Measurements from ENCODE around the gene CKAP2.
"Not testable (repeated sequence)": the region's sequence is repeated elsewhere in the genome, so short reads cannot be mapped to it uniquely, and the experiment has no call there.

CKAP2 gene

GRCh38 chr13:52446265-52446664, 9.0 kb upstream of the CKAP2 start:
- H3K4me1 Mint-ChIP-seq (ENCODE audit: low read depth) = peaks cover 18% of the 10 kb centered on the region
- H3K27ac Mint-ChIP-seq = no peak overlapping the region
- H3K4me3 Mint-ChIP-seq = no peak overlapping the region
- no peak for DNase-seq (ENCODE audit: low spot score)
- no peaks in the 10 kb centered on the region for H3K9me3 Mint-ChIP-seq
- no peaks in the 10 kb centered on the region for H3K27me3 Mint-ChIP-seq (ENCODE audit: low read depth)
- peaks cover 19% of the 10 kb centered on the region for H3K36me3 Mint-ChIP-seq (ENCODE audit: low read depth)

DNA sequence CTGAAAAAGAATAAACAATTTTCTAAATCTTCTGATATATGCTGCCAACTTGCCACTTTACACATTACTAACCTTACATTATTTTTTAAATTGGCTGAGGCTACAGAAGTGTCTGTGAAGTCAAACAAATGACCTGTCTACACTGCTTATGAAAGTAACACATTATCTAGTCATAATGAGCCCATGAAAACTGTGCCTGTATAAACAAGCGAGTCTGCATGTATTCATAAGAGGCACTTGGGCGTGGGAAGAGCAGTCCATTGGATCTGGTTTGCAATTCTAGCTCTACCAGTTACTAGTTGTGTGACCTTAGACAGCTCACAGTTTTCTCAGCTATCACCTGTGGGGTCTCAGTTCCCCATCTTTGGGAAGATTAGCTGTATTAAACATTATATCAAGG, 7.9 kb upstream of the CKAP2 start:
- no peak overlapping the region for H3K4me3 Mint-ChIP-seq
- peaks cover 21% of the 10 kb centered on the region for H3K4me1 Mint-ChIP-seq (ENCODE audit: low read depth)
- H3K36me3 Mint-ChIP-seq (ENCODE audit: low read depth) = peaks cover 19% of the 10 kb centered on the region
- H3K9me3 Mint-ChIP-seq = no peaks in the 10 kb centered on the region
- no peak for DNase-seq (ENCODE audit: low spot score)
- no peaks in the 10 kb centered on the region for H3K27me3 Mint-ChIP-seq (ENCODE audit: low read depth)
- H3K27ac Mint-ChIP-seq = no peak overlapping the region

- Mint-ChIP-seq H3K27me3 (ENCODE audit: low read depth) (no peaks in the 10 kb centered on the region), H3K4me1 (ENCODE audit: low read depth) (peaks cover 20% of the 10 kb centered on the region), H3K27ac (no peak overlapping the region), H3K4me3 (peak overlapping the region; percentile 24), H3K9me3 (no peaks in the 10 kb centered on the region), H3K36me3 (ENCODE audit: low read depth) (peaks cover 19% of the 10 kb centered on the region)
- no peak for DNase-seq (ENCODE audit: low spot score)
Measured at GRCh38 chr13:52447815-52448552, 7.3 kb upstream of the CKAP2 start.

DNA sequence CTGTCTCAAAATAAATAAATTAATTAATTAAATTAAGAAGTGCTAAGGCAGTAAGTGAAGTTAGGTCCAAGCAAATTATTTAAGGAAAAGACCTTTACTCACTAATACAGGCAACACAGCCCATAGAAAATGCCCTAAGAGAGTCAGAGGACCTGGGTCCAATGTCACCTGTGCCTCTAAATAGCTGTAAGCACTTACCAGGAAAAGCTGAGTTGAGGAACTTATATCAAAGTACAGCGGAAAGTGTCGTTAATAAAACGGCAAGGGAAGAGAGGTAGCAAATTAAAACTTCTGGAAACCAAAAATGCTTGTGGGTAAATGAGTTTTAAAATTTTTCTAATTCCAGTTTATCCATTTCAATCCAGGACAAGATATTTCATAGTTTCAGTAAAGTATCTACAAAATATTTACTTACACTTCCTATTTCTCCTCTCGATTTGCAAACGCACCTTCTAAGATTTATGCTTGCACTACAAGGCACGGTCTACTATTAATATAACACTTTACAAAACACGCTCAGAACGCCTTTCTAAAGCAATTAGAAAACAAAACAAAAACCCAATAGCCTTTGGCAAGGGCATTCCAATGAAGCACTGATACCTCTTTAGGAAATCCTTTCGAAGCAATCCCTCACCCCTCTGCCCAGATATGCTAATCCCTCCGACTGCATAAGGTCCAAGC, 5.8 kb upstream of the CKAP2 start:
- DNase-seq (ENCODE audit: low spot score) = no peak
- Mint-ChIP-seq H3K9me3 (no peaks in the 10 kb centered on the region), H3K4me3 (peak overlapping the region; percentile 91), H3K4me1 (ENCODE audit: low read depth) (peaks cover 29% of the 10 kb centered on the region), H3K27me3 (ENCODE audit: low read depth) (no peaks in the 10 kb centered on the region), H3K27ac (peak overlapping the region; percentile 92), H3K36me3 (ENCODE audit: low read depth) (peaks cover 14% of the 10 kb centered on the region)

- H3K27me3 Mint-ChIP-seq (ENCODE audit: low read depth) = no peaks in the 10 kb centered on the region
- H3K4me1 Mint-ChIP-seq (ENCODE audit: low read depth) = peaks cover 29% of the 10 kb centered on the region
- peak; percentile 95 for DNase-seq (ENCODE audit: low spot score)
- peak within 1 kb of the TSS; percentile 91 for H3K4me3 Mint-ChIP-seq
- H3K36me3 Mint-ChIP-seq (ENCODE audit: low read depth) = peaks cover 7% of the 10 kb centered on the region
- no peaks in the 10 kb centered on the region for H3K9me3 Mint-ChIP-seq
- H3K27ac Mint-ChIP-seq = peak within 1 kb of the TSS; percentile 92
Measured at GRCh38 chr13:52450012-52450792, 5.1 kb upstream of the CKAP2 start, which contains the start of gene VPS36. TSS of gene VPS36 (minus strand) at chr13:52450634. CDS start at chr13:52450594, 40 bp downstream.

DNA sequence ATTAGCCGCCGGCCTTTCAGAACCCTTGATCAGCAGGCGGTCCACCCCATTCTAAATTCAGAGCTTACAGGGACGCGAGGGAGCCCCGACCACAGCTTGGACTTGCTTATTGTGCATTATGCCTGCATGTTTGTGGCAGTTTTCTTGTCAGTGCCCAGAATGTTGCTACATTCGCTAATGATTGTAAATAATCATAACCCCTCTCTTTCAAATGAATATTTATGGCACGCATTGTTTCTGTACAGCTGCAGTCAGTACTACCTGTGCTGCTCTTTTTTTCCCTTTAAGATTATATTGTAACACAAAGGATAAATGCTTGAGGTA, 4.5 kb upstream of the CKAP2 start:
- Mint-ChIP-seq H3K27me3 (ENCODE audit: low read depth) (no peaks in the 10 kb centered on the region), H3K4me1 (ENCODE audit: low read depth) (peaks cover 29% of the 10 kb centered on the region), H3K4me3 (peak overlapping the region; percentile 83), H3K27ac (peak overlapping the region; percentile 89), H3K9me3 (no peaks in the 10 kb centered on the region), H3K36me3 (ENCODE audit: low read depth) (peaks cover 6% of the 10 kb centered on the region)
- DNase-seq (ENCODE audit: low spot score) = no peak

DNA sequence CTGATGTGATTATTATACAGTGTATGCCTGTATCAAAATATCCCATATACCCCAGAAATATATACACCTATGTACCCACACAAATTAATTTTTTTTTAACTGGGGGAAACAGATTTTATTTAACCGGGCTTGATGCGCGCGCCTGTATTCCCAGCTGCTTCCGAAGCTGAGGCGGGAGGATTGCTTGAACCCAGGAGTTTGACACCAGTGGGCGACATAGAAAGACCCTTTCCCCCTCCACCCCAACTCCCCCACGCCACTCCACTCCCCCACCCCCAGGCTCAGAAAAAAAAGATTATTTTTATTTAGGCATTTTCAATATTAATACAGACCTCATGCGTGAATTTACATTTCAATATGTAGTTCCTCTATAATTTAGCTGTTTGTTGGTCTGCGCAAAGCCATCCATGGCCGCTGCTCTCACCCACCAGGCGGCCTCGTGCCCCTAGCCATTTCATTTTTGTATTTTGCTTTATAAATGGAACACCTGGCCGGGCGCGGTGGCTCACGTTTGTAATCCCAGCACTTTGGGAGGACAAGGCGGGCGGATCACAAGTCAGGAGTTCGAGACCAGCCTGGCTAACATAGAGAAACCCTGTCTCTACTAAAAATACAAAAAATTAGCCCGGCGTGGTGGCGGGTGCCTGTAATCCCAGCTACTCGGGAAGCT, 4.0 kb upstream of the CKAP2 start:
- Mint-ChIP-seq H3K27ac (peak overlapping the region; percentile 60), H3K4me3 (peak overlapping the region; percentile 83), H3K9me3 (no peaks in the 10 kb centered on the region), H3K27me3 (ENCODE audit: low read depth) (no peaks in the 10 kb centered on the region), H3K4me1 (ENCODE audit: low read depth) (peaks cover 33% of the 10 kb centered on the region), H3K36me3 (ENCODE audit: low read depth) (peaks cover 9% of the 10 kb centered on the region)
- no peak for DNase-seq (ENCODE audit: low spot score)

DNA sequence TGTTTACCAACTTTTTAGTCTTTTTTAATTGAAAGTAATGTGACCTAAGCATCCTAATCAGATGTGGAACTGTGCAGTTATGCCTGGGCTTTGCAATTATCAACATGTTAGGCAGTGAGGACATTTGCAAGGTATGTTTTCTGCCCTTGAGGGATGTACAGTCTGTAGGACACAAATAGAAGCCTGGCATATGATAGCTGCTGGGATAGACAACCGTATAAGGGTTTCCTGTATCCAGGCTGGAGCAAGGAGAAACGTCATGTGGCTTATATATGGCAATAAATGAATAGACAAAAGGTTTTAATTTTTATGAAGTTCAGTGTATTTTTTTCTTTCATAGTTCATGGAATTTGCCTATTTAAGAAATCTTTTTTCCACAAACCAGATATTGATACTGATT, 2.8 kb upstream of the CKAP2 start:
- H3K4me3 Mint-ChIP-seq = no peak overlapping the region
- no peak overlapping the region for H3K27ac Mint-ChIP-seq
- H3K27me3 Mint-ChIP-seq (ENCODE audit: low read depth) = no peaks in the 10 kb centered on the region
- H3K36me3 Mint-ChIP-seq (ENCODE audit: low read depth) = peaks cover 14% of the 10 kb centered on the region
- DNase-seq (ENCODE audit: low spot score) = no peak
- H3K4me1 Mint-ChIP-seq (ENCODE audit: low read depth) = peaks cover 40% of the 10 kb centered on the region
- H3K9me3 Mint-ChIP-seq = no peaks in the 10 kb centered on the region

DNA sequence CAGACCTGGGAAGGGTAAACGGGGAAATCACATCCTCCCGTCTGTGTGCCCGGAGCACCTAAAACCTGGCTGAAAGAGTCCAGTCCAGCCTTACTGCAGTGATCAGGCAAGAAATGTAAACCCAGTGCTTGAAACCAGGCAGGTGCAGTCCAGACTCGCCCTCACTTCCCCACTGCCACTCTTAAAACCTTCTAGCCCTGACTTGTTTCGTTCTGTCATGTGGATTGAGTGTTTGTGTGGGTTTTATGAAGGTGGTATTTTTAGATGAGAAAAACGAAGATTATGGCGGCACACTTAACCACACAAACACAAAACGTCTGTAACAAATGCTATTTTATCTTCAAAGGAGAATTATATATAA, 839 bp upstream of the CKAP2 start:
- H3K4me3 Mint-ChIP-seq = peak overlapping the region; percentile 96
- peaks cover 21% of the 10 kb centered on the region for H3K36me3 Mint-ChIP-seq (ENCODE audit: low read depth)
- DNase-seq (ENCODE audit: low spot score) = peak; percentile 20
- H3K4me1 Mint-ChIP-seq (ENCODE audit: low read depth) = peaks cover 37% of the 10 kb centered on the region
- H3K27ac Mint-ChIP-seq = peak overlapping the region; percentile 95
- no peaks in the 10 kb centered on the region for H3K9me3 Mint-ChIP-seq
- H3K27me3 Mint-ChIP-seq (ENCODE audit: low read depth) = no peaks in the 10 kb centered on the region

DNA sequence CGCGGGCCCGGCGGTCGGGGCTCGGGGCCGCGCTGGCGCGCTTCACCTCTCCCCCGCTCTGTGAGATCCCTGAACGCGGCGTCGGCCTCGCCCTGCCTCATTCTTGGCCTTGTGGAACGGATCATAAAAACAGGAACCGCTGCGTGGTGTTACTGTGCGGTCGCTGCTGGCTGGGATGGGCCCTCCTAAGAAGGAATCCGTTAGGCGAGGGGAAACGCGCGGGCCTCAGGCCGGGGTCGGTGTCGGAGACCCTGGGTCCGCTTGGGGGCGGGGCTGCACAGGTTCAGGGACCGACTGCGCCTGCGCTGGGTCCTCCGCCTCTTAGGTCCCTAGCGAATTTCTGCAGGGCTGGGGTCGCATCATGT, 381 bp downstream of the CKAP2 start:
- Mint-ChIP-seq H3K4me3 (peak overlapping the region; percentile 96), H3K4me1 (ENCODE audit: low read depth) (peaks cover 45% of the 10 kb centered on the region), H3K36me3 (ENCODE audit: low read depth) (peaks cover 28% of the 10 kb centered on the region)

DNA sequence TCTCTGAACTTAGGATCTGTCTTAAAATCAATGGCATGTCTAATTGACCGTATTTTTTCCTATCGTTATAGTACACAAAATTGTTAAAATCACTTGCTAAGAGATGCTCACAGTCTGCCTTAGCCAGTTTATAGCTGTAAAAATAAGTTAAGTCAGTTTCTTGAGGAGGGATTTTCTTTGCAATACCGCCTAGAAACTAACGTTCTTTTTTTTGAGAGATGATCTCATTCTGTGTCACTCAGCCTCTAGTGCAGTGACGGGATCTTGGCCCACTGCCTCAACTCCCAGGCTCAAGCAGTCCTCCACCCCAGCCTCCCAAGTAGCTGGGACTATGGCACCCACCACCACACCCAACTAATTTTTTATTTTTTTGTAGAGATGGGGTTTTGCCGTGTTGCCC, 4.4 kb downstream of the CKAP2 start:
- Mint-ChIP-seq H3K4me3 (peak overlapping the region; percentile 29), H3K27ac (no peak overlapping the region), H3K27me3 (ENCODE audit: low read depth) (no peaks in the 10 kb centered on the region), H3K9me3 (no peaks in the 10 kb centered on the region), H3K36me3 (ENCODE audit: low read depth) (peaks cover 61% of the 10 kb centered on the region), H3K4me1 (ENCODE audit: low read depth) (peaks cover 45% of the 10 kb centered on the region)
- no peak for DNase-seq (ENCODE audit: low spot score)

More for the DNA sequence above, 381 bp downstream of the CKAP2 start:
- Mint-ChIP-seq H3K9me3 (no peaks in the 10 kb centered on the region), H3K27me3 (ENCODE audit: low read depth) (no peaks in the 10 kb centered on the region), H3K27ac (peak overlapping the region; percentile 95)
- DNase-seq (ENCODE audit: low spot score) = peak; percentile 78

GRCh38 chr13:52461265-52461664, 6.0 kb downstream of the CKAP2 start:
- peak; percentile 19 for DNase-seq (ENCODE audit: low spot score)
- H3K4me1 Mint-ChIP-seq (ENCODE audit: low read depth) = peaks cover 43% of the 10 kb centered on the region
- H3K9me3 Mint-ChIP-seq = no peaks in the 10 kb centered on the region
- no peaks in the 10 kb centered on the region for H3K27me3 Mint-ChIP-seq (ENCODE audit: low read depth)
- peaks cover 68% of the 10 kb centered on the region for H3K36me3 Mint-ChIP-seq (ENCODE audit: low read depth)
- peak overlapping the region; percentile 79 for H3K27ac Mint-ChIP-seq
- peak overlapping the region; percentile 66 for H3K4me3 Mint-ChIP-seq

GRCh38 chr13:52463526-52463925, 8.2 kb downstream of the CKAP2 start:
- Mint-ChIP-seq H3K4me3 (peak overlapping the region; percentile 10), H3K9me3 (no peaks in the 10 kb centered on the region), H3K27me3 (ENCODE audit: low read depth) (no peaks in the 10 kb centered on the region), H3K4me1 (ENCODE audit: low read depth) (peaks cover 34% of the 10 kb centered on the region), H3K27ac (peak overlapping the region; percentile 44), H3K36me3 (ENCODE audit: low read depth) (peaks cover 73% of the 10 kb centered on the region)
- no peak for DNase-seq (ENCODE audit: low spot score)

- H3K27ac Mint-ChIP-seq; DNase-seq (ENCODE audit: low spot score); H3K9me3 Mint-ChIP-seq; H3K4me3 Mint-ChIP-seq; H3K27me3 Mint-ChIP-seq (ENCODE audit: low read depth): not testable (repeated sequence)
- Mint-ChIP-seq H3K36me3 (ENCODE audit: low read depth) (peaks cover 67% of the 10 kb centered on the region), H3K4me1 (ENCODE audit: low read depth) (peaks cover 14% of the 10 kb centered on the region)
Measured at GRCh38 chr13:52468487-52468886, 13.2 kb downstream of the CKAP2 start.

Measured in T-helper 2 cell treated with Interferon-gamma antibody and Interleukin-4, amounts not matched to agents 5 μg/mL and 100 μg/mL, for 36 hours (primary cell).